ENCODE data around the gene GRWD1.
"Not testable (repeated sequence)": the region's sequence is repeated elsewhere in the genome, so short reads cannot be mapped to it uniquely, and the experiment has no call there.

Gene GRWD1

DNA sequence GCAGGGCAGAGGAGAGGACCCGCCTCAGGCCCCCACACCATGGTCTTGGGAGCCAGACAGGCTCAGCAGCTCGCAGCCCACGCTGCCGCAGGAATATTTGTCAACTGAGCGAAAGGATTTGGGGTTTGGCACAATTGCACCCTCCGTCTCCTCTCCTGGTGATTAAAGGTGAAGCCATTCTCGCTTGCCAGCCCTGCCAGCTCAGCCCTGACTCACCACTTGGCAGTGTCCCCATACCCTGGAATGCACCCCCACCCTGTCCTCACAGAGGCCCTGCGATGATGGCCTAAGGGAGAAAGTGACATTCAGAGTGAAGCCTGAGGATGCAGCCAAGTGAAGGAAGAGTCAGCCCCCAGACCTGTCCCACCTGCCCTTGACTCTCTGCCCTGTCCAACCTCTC lies 42.2 kb downstream of the GRWD1 start:
- Histone ChIP-seq H3K9me3 (ENCODE audit: control insufficient read depth, low read length) (no peaks in the 10 kb centered on the region), H3K4ac (ENCODE audit: low read depth in 1 of 2, low read length in 2 of 2) (no peak overlapping the region), H3K9ac (ENCODE audit: low read length) (no peak overlapping the region), H4K8ac (ENCODE audit: low read length) (peak overlapping the region; percentile 23), H3K4me3 (ENCODE audit: insufficient read depth in 1 of 2, low read depth in 1 of 2, low read length in 2 of 2) (no peak overlapping the region), H2AK5ac (ENCODE audit: low read length, severe bottlenecking) (peak overlapping the region; percentile 15), H3K18ac (ENCODE audit: low read depth in 1 of 2, low read length in 2 of 2) (peak overlapping the region in 1 of 2 experiments; percentile 63), H2AFZ (ENCODE audit: low read depth, low read length) (no peak overlapping the region), H3K27ac (ENCODE audit: low read length, poor library complexity, severe bottlenecking) (no peak overlapping the region), H3K4me2 (ENCODE audit: low read length, poor library complexity, severe bottlenecking) (peak overlapping the region; percentile 40), H3K23ac (ENCODE audit: low read length in 2 of 2) (no peak overlapping the region), H3K27me3 (ENCODE audit: control insufficient read depth in 1 of 2, insufficient read depth in 1 of 2, low read length in 2 of 2) (peaks cover 22 to 26% of the 10 kb centered on the region in 2 experiments), H3K4me1 (ENCODE audit: control insufficient read depth, insufficient read depth, low read depth, low read length) (peaks cover 33% of the 10 kb centered on the region), H2BK5ac (ENCODE audit: low read depth, low read length, poor library complexity, severe bottlenecking) (no peak overlapping the region), H2BK15ac (ENCODE audit: low read depth, poor library complexity, severe bottlenecking) (no peak overlapping the region), H2BK120ac (ENCODE audit: low read depth, low read length) (no peak overlapping the region), H2BK12ac (ENCODE audit: low read length in 2 of 2) (no peak overlapping the region), H3K36me3 (ENCODE audit: control insufficient read depth in 1 of 2, insufficient read depth in 2 of 2, low read depth in 1 of 2, low read length in 2 of 2) (no peaks in the 10 kb centered on the region), H3K79me1 (replicated peaks; ENCODE audit: low read length, poor library complexity, severe bottlenecking) (no peaks in the 10 kb centered on the region), H3K14ac (ENCODE audit: low read length in 2 of 2) (peak overlapping the region in 1 of 2 experiments; percentile 63), H4K91ac (ENCODE audit: low read length) (no peak overlapping the region)
- DNase-seq: peak; percentile 46
- WGBS: 58% methylated on average over 8 of the region's 8 CpGs

DNA sequence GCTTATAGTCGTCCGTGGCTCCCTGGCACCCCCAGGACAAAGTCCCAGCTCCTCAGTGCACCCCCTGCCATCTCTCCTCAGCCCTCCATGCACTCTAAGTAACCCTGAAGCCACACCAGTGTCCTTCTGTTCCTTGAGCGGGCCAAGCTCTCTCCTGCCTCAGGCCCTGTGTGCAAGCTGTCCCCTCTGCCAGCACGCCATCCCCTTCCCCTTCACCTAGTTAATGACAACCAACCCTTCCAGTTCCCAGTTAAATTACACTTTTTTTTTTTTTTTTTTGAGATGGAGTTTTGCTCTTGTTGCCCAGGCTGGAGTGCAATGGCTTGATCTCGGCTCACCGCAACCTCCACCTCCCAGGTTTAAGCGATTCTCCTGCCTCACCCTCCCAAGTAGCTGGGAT lies 42.7 kb downstream of the GRWD1 start:
- not testable (repeated sequence) for H3K36me3 ChIP-seq (ENCODE audit: control insufficient read depth in 1 of 2, insufficient read depth in 2 of 2, low read depth in 1 of 2, low read length in 2 of 2); H2AFZ ChIP-seq (ENCODE audit: low read depth, low read length); H2BK12ac ChIP-seq (ENCODE audit: low read length in 2 of 2); H3K4ac ChIP-seq (ENCODE audit: low read depth in 1 of 2, low read length in 2 of 2); H4K91ac ChIP-seq (ENCODE audit: low read length); H3K9me3 ChIP-seq (ENCODE audit: control insufficient read depth, low read length); H2BK5ac ChIP-seq (ENCODE audit: low read depth, low read length, poor library complexity, severe bottlenecking); H3K4me3 ChIP-seq (ENCODE audit: insufficient read depth in 1 of 2, low read depth in 1 of 2, low read length in 2 of 2); H3K79me1 ChIP-seq (replicated peaks; ENCODE audit: low read length, poor library complexity, severe bottlenecking); H4K8ac ChIP-seq (ENCODE audit: low read length); H3K23ac ChIP-seq (ENCODE audit: low read length in 2 of 2); H2BK15ac ChIP-seq (ENCODE audit: low read depth, poor library complexity, severe bottlenecking); H3K27ac ChIP-seq (ENCODE audit: low read length, poor library complexity, severe bottlenecking); H2BK120ac ChIP-seq (ENCODE audit: low read depth, low read length); DNase-seq; H3K9ac ChIP-seq (ENCODE audit: low read length)
- WGBS: 94% methylated on average over 6 of the region's 7 CpGs
- peaks cover 34% of the 10 kb centered on the region for H3K4me1 ChIP-seq (ENCODE audit: control insufficient read depth, insufficient read depth, low read depth, low read length)
- H3K14ac ChIP-seq (ENCODE audit: low read length in 2 of 2): peak overlapping the region in 1 of 2 experiments; percentile 63
- H3K4me2 ChIP-seq (ENCODE audit: low read length, poor library complexity, severe bottlenecking): peak overlapping the region; percentile 40
- peak overlapping the region in 1 of 2 experiments; percentile 63 for H3K18ac ChIP-seq (ENCODE audit: low read depth in 1 of 2, low read length in 2 of 2)
- peaks cover 22 to 26% of the 10 kb centered on the region in 2 experiments for H3K27me3 ChIP-seq (ENCODE audit: control insufficient read depth in 1 of 2, insufficient read depth in 1 of 2, low read length in 2 of 2)
- H2AK5ac ChIP-seq (ENCODE audit: low read length, severe bottlenecking): peak overlapping the region; percentile 15

DNA sequence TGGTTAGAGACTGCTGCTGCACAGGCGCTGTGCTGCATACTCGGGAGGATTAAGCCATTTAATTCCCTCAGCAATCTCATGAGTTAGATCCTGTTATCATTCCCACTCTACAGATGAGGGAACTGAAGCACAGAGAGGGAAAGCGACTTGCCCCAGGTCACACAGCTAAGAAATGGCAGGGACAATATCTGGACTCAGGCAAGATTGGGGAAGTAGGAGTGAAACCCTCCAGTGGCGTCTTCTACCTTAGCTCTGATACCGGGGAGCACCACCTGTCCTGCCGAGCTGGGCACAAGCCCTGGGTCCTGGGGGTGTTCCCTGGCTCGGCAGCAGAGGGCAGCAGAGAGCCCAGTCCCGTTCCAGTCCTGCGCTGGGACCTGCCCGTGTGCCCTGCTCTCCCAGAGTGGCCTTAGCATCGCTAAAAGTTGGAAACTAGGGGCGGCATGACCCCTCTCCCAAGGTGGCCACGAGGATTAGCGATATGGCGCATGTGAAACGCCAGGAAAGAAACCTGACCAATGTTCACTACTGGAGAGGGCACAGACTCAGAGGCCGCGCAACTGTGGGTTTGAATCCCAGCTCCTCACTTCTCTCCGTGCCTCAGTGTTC lies 43.9 kb downstream of the GRWD1 start:
- Histone ChIP-seq H3K18ac (ENCODE audit: low read depth in 1 of 2, low read length in 2 of 2) (no peak overlapping the region), H3K36me3 (ENCODE audit: control insufficient read depth in 1 of 2, insufficient read depth in 2 of 2, low read depth in 1 of 2, low read length in 2 of 2) (no peaks in the 10 kb centered on the region), H3K27me3 (ENCODE audit: control insufficient read depth in 1 of 2, insufficient read depth in 1 of 2, low read length in 2 of 2) (peaks cover 27 to 34% of the 10 kb centered on the region in 2 experiments), H4K91ac (ENCODE audit: low read length) (no peak overlapping the region), H4K8ac (ENCODE audit: low read length) (no peak overlapping the region), H3K4me2 (ENCODE audit: low read length, poor library complexity, severe bottlenecking) (no peak overlapping the region), H3K14ac (ENCODE audit: low read length in 2 of 2) (no peak overlapping the region), H3K9me3 (ENCODE audit: control insufficient read depth, low read length) (no peaks in the 10 kb centered on the region), H3K4me1 (ENCODE audit: control insufficient read depth, insufficient read depth, low read depth, low read length) (peaks cover 35% of the 10 kb centered on the region), H3K4ac (ENCODE audit: low read depth in 1 of 2, low read length in 2 of 2) (no peak overlapping the region), H3K79me1 (replicated peaks; ENCODE audit: low read length, poor library complexity, severe bottlenecking) (no peaks in the 10 kb centered on the region), H3K27ac (ENCODE audit: low read length, poor library complexity, severe bottlenecking) (no peak overlapping the region), H3K23ac (ENCODE audit: low read length in 2 of 2) (no peak overlapping the region), H2AFZ (ENCODE audit: low read depth, low read length) (no peak overlapping the region), H3K4me3 (ENCODE audit: insufficient read depth in 1 of 2, low read depth in 1 of 2, low read length in 2 of 2) (no peak overlapping the region), H3K9ac (ENCODE audit: low read length) (no peak overlapping the region), H2BK5ac (ENCODE audit: low read depth, low read length, poor library complexity, severe bottlenecking) (no peak overlapping the region), H2BK120ac (ENCODE audit: low read depth, low read length) (no peak overlapping the region), H2BK12ac (ENCODE audit: low read length in 2 of 2) (no peak overlapping the region), H2BK15ac (ENCODE audit: low read depth, poor library complexity, severe bottlenecking) (no peak overlapping the region), H2AK5ac (ENCODE audit: low read length, severe bottlenecking) (no peak overlapping the region)
- 22% methylated on average over 19 of the region's 19 CpGs for WGBS
- DNase-seq: peak; percentile 65

- no peak overlapping the region for H3K27ac ChIP-seq (ENCODE audit: low read length, poor library complexity, severe bottlenecking)
- WGBS: 15% methylated on average over 22 of the region's 50 CpGs
These were observed 45.4 kb downstream of the GRWD1 start for GRCh38 chr19:48490981-48491792.

More at GRCh38 chr19:48490981-48491792, 45.4 kb downstream of the GRWD1 start:
- H3K79me1 ChIP-seq (replicated peaks; ENCODE audit: low read length, poor library complexity, severe bottlenecking): no peaks in the 10 kb centered on the region
- H3K4me2 ChIP-seq (ENCODE audit: low read length, poor library complexity, severe bottlenecking): peak overlapping the region; percentile 25
- no peak overlapping the region for H2BK120ac ChIP-seq (ENCODE audit: low read depth, low read length)
- H3K9ac ChIP-seq (ENCODE audit: low read length): no peak overlapping the region
- H3K14ac ChIP-seq (ENCODE audit: low read length in 2 of 2): no peak overlapping the region
- no peak overlapping the region for H4K91ac ChIP-seq (ENCODE audit: low read length)
- H3K18ac ChIP-seq (ENCODE audit: low read depth in 1 of 2, low read length in 2 of 2): no peak overlapping the region
- no peak overlapping the region for H2BK5ac ChIP-seq (ENCODE audit: low read depth, low read length, poor library complexity, severe bottlenecking)
- H3K4me3 ChIP-seq (ENCODE audit: insufficient read depth in 1 of 2, low read depth in 1 of 2, low read length in 2 of 2): no peak overlapping the region
- H2BK15ac ChIP-seq (ENCODE audit: low read depth, poor library complexity, severe bottlenecking): peak overlapping the region; percentile 77
- H4K8ac ChIP-seq (ENCODE audit: low read length): peak overlapping the region; percentile 43
- H2AFZ ChIP-seq (ENCODE audit: low read depth, low read length): no peak overlapping the region
- H3K4me1 ChIP-seq (ENCODE audit: control insufficient read depth, insufficient read depth, low read depth, low read length): peaks cover 35% of the 10 kb centered on the region
- H3K4ac ChIP-seq (ENCODE audit: low read depth in 1 of 2, low read length in 2 of 2): no peak overlapping the region
- peaks cover 27 to 35% of the 10 kb centered on the region in 2 experiments for H3K27me3 ChIP-seq (ENCODE audit: control insufficient read depth in 1 of 2, insufficient read depth in 1 of 2, low read length in 2 of 2)
- peak; percentile 33 for DNase-seq
- H3K9me3 ChIP-seq (ENCODE audit: control insufficient read depth, low read length): no peaks in the 10 kb centered on the region
- no peak overlapping the region for H2BK12ac ChIP-seq (ENCODE audit: low read length in 2 of 2)
- no peaks in the 10 kb centered on the region for H3K36me3 ChIP-seq (ENCODE audit: control insufficient read depth in 1 of 2, insufficient read depth in 2 of 2, low read depth in 1 of 2, low read length in 2 of 2)
- no peak overlapping the region for H2AK5ac ChIP-seq (ENCODE audit: low read length, severe bottlenecking)
- no peak overlapping the region for H3K23ac ChIP-seq (ENCODE audit: low read length in 2 of 2)

Measured in mesenchymal stem cell (in vitro differentiated cells and primary cell).